OCI-LY3 (cell line): ENCODE results near the gene FLII.

ENCODE experiments used
- H2AFZ ChIP-seq: fragments of 200-600, 300-600 bp; shearing (Covaris generic); 2 replicates; pipeline ENCODE4 v1.6.0; 2014; ENCODE audit warnings: antibody characterized with exemption, low read depth, low read length
- H3K27ac ChIP-seq: fragments of 200-600, 300-600 bp; sonication (generic); 2 replicates; pipeline ENCODE4 v1.5.1; 2014; ENCODE audit warnings: mild to moderate bottlenecking, low read length, moderate library complexity, mixed read lengths
- H3K27me3 ChIP-seq: fragments of 200-600, 300-600 bp; sonication (generic); 2 replicates; pipeline ENCODE4 v1.6.1; 2014; ENCODE audit warnings: low read depth, low read length, mixed read lengths
- H3K36me3 ChIP-seq: fragments of 200-600, 300-600 bp; sonication (generic); replicated peaks from 2 replicates; pipeline ENCODE3; 2014; ENCODE audit warnings: low read depth, low read length, mixed read lengths
- H3K4me1 ChIP-seq: fragments of 300-600, 200-600 bp; sonication (generic); 2 replicates; pipeline ENCODE4 v1.6.1; 2014; ENCODE audit warnings: low read length, mixed read lengths
- H3K4me2 ChIP-seq: fragments of 200-600, 300-600 bp; sonication (generic); 2 replicates; pipeline ENCODE4 v1.6.1; 2014; ENCODE audit warnings: low read length, mixed read lengths
- H3K4me3 ChIP-seq: fragments of 300-600, 200-600 bp; sonication (generic); 2 replicates; pipeline ENCODE4 v1.5.1; 2014; ENCODE audit warnings: antibody characterized with exemption, mild to moderate bottlenecking, low read length, moderate library complexity
- H3K79me2 ChIP-seq: fragments of 300-600, 200-600 bp; shearing (Covaris generic); 2 replicates; pipeline ENCODE4 v1.6.1; 2014; ENCODE audit warnings: mild to moderate bottlenecking, low read length, mixed read lengths
- H3K9ac ChIP-seq: fragments of 300-600, 200-600 bp; shearing (Covaris generic); 2 replicates; pipeline ENCODE4 v1.6.0; 2014; ENCODE audit warnings: mild to moderate bottlenecking, low read length, moderate library complexity
- H3K9me3 ChIP-seq: fragments of 200-600, 300-600 bp; shearing (Covaris generic); 2 replicates; pipeline ENCODE4 v1.6.1; 2014; ENCODE audit warnings: low read length, mixed read lengths; ENCODE audit not compliant: insufficient read depth
- H4K20me1 ChIP-seq: fragments of 200-600, 300-600 bp; sonication (generic); 2 replicates; pipeline ENCODE4 v1.6.1; 2016; ENCODE audit warnings: low read length, mixed read lengths; ENCODE audit not compliant: insufficient read depth
- CTCF ChIP-seq: fragments of 200-600, 300-600 bp; sonication (generic); IDR thresholded peaks from 2 replicates; pipeline ENCODE4 v1.5.1; 2014; ENCODE audit warnings: antibody characterized with exemption, low read length, low read depth
- EZH2phosphoT487 ChIP-seq: fragments of 200-600 bp; shearing (Covaris generic); IDR thresholded peaks from 2 replicates; pipeline ENCODE4 v1.6.1; 2018; ENCODE audit warnings: antibody characterized with exemption, mixed run types, low read depth

Gene FLII

DNA sequence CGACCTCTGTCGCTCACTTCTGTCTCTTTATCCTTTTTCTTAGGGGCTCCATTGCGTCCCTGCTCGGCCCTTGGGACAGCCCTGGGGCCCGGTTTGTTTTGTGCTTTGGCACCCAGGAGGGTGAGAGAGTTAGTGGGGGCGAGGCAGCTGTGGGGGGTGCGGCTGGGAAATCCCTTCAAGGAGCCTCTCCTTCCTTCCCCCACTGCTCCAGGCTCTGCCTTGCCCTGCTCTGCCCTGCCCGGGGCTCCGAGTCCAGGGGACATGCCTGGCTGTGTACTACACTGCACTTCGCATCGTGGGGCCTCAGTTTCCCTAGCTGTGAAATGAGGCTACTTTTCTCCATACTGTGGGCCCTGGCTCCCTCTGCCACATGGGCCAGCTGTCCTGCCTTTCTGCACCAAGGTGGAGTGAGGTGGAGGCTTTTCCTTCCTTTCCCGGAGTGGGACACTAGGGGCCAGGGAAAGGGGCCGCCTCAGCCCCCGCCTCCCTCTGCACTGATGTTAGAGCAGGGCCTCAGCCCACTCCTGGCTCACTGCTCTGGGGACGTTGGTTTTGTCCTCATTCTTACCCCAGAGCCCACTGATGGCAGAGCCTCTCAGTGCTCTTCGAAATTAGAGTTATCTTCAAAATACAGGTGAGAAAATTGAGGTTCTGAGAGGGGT is 32.1 kb downstream of the FLII start:
- Histone ChIP-seq H3K4me1 (peaks cover 4% of the 10 kb centered on the region; the same call in 1 of the 2 replicates), H3K79me2 (no peaks in the 10 kb centered on the region), H3K27me3 (no peaks in the 10 kb centered on the region), H4K20me1 (no peaks in the 10 kb centered on the region), H3K27ac (no peak overlapping the region), H2AFZ (0 out of 2 replicates have a peak overlapping the region, but pooled peaks have one; percentile 46), H3K9me3 (no peaks in the 10 kb centered on the region), H3K4me2 (peak overlapping the region; percentile 76), H3K36me3 (no peaks in the 10 kb centered on the region), H3K9ac (peak overlapping the region; percentile 70), H3K4me3 (peak overlapping the region; percentile 83)
- TF ChIP-seq EZH2phosphoT487 (no peak), CTCF (no peak)

GRCh38 chr17:18225642-18226283 is 32.8 kb downstream of the FLII start:
- Histone ChIP-seq H3K9ac (peak overlapping the region; percentile 70), H3K79me2 (no peaks in the 10 kb centered on the region), H4K20me1 (no peaks in the 10 kb centered on the region), H3K4me3 (peak overlapping the region; percentile 83), H2AFZ (0 out of 2 replicates have a peak overlapping the region, but pooled peaks have one; percentile 46), H3K27me3 (no peaks in the 10 kb centered on the region), H3K4me2 (peak overlapping the region; percentile 76), H3K9me3 (no peaks in the 10 kb centered on the region), H3K4me1 (peaks cover 8% of the 10 kb centered on the region), H3K36me3 (no peaks in the 10 kb centered on the region), H3K27ac (no peak overlapping the region)
- no peak for TF ChIP-seq CTCF
- TF ChIP-seq EZH2phosphoT487 = no peak

GRCh38 chr17:18225121-18225641 is 33.4 kb downstream of the FLII start, which contains the start of gene LLGL1:
TSS of gene LLGL1 (plus strand) at chr17:18225635. CDS start at chr17:18225683, 48 bp downstream.
- H3K4me1 ChIP-seq = peaks cover 10% of the 10 kb centered on the region
- TF ChIP-seq EZH2phosphoT487 (no peak), CTCF (no peak)
- peak within 1 kb of the TSS; percentile 76 for H3K4me2 ChIP-seq
- peak within 1 kb of the TSS; percentile 83 for H3K4me3 ChIP-seq
- H3K36me3 ChIP-seq = no peaks in the 10 kb centered on the region
- peak within 1 kb of the TSS; percentile 70 for H3K9ac ChIP-seq
- H2AFZ ChIP-seq = 0 out of 2 replicates have a peak within 1 kb of the TSS, but pooled peaks have one; percentile 46
- H3K9me3 ChIP-seq = no peaks in the 10 kb centered on the region
- no peaks in the 10 kb centered on the region for H3K79me2 ChIP-seq
- H3K27me3 ChIP-seq = no peaks in the 10 kb centered on the region
- no peaks in the 10 kb centered on the region for H4K20me1 ChIP-seq
- no peak within 1 kb of the TSS for H3K27ac ChIP-seq
